ENCODE data around the gene C4orf50. TPM values are rescaled to one million over a fixed set of nuclear protein-coding genes. Genes with fewer than 3 reads are reported as not detected.

Gene C4orf50
- total and polyA plus RNA-seq, 2 donors (not counting 1 experiment from before 2014, with no cell fraction given) = 0.02 TPM; not detected in 1

DNA sequence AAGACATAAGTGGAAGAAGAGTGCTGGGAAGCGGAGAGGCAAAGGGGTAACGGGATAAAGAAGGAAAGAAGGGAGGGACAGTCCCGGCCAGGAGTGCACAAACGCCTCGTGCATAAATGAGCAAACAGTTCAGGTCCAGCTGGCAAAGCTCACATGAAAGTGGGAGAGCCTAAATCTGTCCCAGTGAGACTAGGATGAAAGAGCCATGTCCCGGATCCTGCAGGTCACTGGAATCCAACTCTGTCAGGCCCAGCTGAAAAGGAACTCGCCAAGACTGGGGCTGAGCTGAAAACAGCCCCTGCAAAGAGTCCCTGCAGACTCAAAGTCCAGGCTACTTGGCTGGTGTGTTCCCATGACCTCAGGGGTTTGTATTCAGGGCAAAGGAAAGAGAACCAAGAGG lies 87.4 kb downstream of the C4orf50 start:
- Histone ChIP-seq H4K20me1 (ENCODE audit: control insufficient read depth, insufficient read depth, low read length, poor library complexity, severe bottlenecking) (no peaks in the 10 kb centered on the region), H3K79me2 (ENCODE audit: control insufficient read depth, insufficient read depth, low read length) (no peaks in the 10 kb centered on the region), H3K4me1 (ENCODE audit: control insufficient read depth in 2 of 2, insufficient read depth in 2 of 2, low read length in 2 of 2) (no peaks in the 10 kb centered on the region), H3K27me3 (replicated peaks in 1 of 4; ENCODE audit: control extremely low read depth in 1 of 4, control insufficient read depth in 3 of 4, insufficient read depth in 4 of 4, low read length in 3 of 4) (no peaks in the 10 kb centered on the region), H3K27ac (ENCODE audit: low read length in 2 of 2) (no peak overlapping the region), H3K36me3 (replicated peaks in 1 of 2; ENCODE audit: control extremely low read depth in 1 of 2, control insufficient read depth in 1 of 2, extremely low read depth in 1 of 2, insufficient read depth in 2 of 2, low read length in 1 of 2) (no peaks in the 10 kb centered on the region), H3K4me3 (ENCODE audit: control extremely low read depth in 1 of 5, extremely low read depth in 1 of 5, insufficient read depth in 1 of 5, low read depth in 2 of 5, low read length in 4 of 5) (no peak overlapping the region), H2AFZ (ENCODE audit: insufficient read depth, low read depth, low read length, poor library complexity, severe bottlenecking) (no peak overlapping the region), H3K4me2 (replicated peaks; ENCODE audit: low read depth, low read length, poor library complexity, severe bottlenecking) (no peak overlapping the region), H3K9me3 (ENCODE audit: control extremely low read depth in 1 of 3, control insufficient read depth in 2 of 3, insufficient read depth in 1 of 3, low read length in 2 of 3) (peaks cover 0 to 3% (median 0%) of the 10 kb centered on the region in 3 donors), H3K9ac (ENCODE audit: low read length) (no peak overlapping the region)
- no peaks in the 10 kb centered on the region for H3K9me3 Mint-ChIP-seq (ENCODE audit: insufficient read depth)
- intact Hi-C loops (cut with micrococcal nuclease) = no loop called here
- ATAC-seq (ENCODE audit: low read depth) (no peak), DNase-seq (no peak)
- POLR2A ChIA-PET = no interaction called here
- TF ChIP-seq EZH2 (IDR thresholded peaks at IDR 0.05; ENCODE audit: borderline replicate concordance, insufficient read depth, low read depth, low read length, poor library complexity, severe bottlenecking) = no peak
- TF ChIP-seq, protein P1, sequence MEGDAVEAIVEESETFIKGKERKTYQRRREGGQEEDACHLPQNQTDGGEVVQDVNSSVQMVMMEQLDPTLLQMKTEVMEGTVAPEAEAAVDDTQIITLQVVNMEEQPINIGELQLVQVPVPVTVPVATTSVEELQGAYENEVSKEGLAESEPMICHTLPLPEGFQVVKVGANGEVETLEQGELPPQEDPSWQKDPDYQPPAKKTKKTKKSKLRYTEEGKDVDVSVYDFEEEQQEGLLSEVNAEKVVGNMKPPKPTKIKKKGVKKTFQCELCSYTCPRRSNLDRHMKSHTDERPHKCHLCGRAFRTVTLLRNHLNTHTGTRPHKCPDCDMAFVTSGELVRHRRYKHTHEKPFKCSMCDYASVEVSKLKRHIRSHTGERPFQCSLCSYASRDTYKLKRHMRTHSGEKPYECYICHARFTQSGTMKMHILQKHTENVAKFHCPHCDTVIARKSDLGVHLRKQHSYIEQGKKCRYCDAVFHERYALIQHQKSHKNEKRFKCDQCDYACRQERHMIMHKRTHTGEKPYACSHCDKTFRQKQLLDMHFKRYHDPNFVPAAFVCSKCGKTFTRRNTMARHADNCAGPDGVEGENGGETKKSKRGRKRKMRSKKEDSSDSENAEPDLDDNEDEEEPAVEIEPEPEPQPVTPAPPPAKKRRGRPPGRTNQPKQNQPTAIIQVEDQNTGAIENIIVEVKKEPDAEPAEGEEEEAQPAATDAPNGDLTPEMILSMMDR (IDR thresholded peaks at IDR 0.05) = no peak
- H3K27me3 Mint-ChIP-seq = peaks cover 17% of the 10 kb centered on the region
- H3K27ac Mint-ChIP-seq = no peak overlapping the region
- 87% methylated on average over 7 of the region's 7 CpGs for WGBS (ENCODE audit: insufficient coverage)
- CTCF ChIA-PET = no interaction called here
- peaks cover 6% of the 10 kb centered on the region for H3K4me1 Mint-ChIP-seq
- H3K4me3 Mint-ChIP-seq = no peak overlapping the region

DNA sequence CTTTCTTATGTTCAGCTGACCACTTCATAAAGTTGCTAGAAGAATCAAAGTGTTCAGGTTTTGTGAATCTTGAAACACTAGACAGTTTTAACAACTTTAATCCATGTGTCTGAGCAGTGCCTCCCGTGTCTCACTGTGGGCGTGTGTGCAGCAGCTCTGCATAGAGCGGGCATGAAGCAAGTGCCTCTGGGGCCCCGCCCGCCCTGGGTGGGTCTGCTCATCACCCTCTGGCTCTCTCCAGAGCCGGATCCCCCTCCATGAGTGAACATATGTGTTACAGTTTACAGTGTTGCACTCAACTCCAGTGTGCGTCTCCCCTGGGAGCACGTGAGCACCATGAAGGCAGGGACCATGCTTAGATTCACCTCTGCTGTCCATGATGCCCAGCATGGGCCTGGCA lies 87.8 kb downstream of the C4orf50 start:
- Mint-ChIP-seq H3K4me3 (no peak overlapping the region), H3K27me3 (peaks cover 17% of the 10 kb centered on the region), H3K4me1 (peaks cover 6% of the 10 kb centered on the region), H3K27ac (no peak overlapping the region), H3K9me3 (ENCODE audit: insufficient read depth) (no peaks in the 10 kb centered on the region)
- no peaks in the 10 kb centered on the region for H3K4me1 ChIP-seq (ENCODE audit: control insufficient read depth in 2 of 2, insufficient read depth in 2 of 2, low read length in 2 of 2)
- intact Hi-C loops (cut with micrococcal nuclease) = no loop called here
- WGBS (ENCODE audit: insufficient coverage) = 100% methylated on average over 7 of the region's 8 CpGs
- no peak overlapping the region for H2AFZ ChIP-seq (ENCODE audit: insufficient read depth, low read depth, low read length, poor library complexity, severe bottlenecking)
- H3K4me3 ChIP-seq (ENCODE audit: control extremely low read depth in 1 of 5, extremely low read depth in 1 of 5, insufficient read depth in 1 of 5, low read depth in 2 of 5, low read length in 4 of 5) = no peak overlapping the region
- H3K9ac ChIP-seq (ENCODE audit: low read length) = no peak overlapping the region
- H4K20me1 ChIP-seq (ENCODE audit: control insufficient read depth, insufficient read depth, low read length, poor library complexity, severe bottlenecking) = no peaks in the 10 kb centered on the region
- DNase-seq (no peak), ATAC-seq (ENCODE audit: low read depth) (no peak)
- no peaks in the 10 kb centered on the region for H3K36me3 ChIP-seq (replicated peaks in 1 of 2; ENCODE audit: control extremely low read depth in 1 of 2, control insufficient read depth in 1 of 2, extremely low read depth in 1 of 2, insufficient read depth in 2 of 2, low read length in 1 of 2)
- no peak overlapping the region for H3K4me2 ChIP-seq (replicated peaks; ENCODE audit: low read depth, low read length, poor library complexity, severe bottlenecking)
- H3K27me3 ChIP-seq (replicated peaks in 1 of 4; ENCODE audit: control extremely low read depth in 1 of 4, control insufficient read depth in 3 of 4, insufficient read depth in 4 of 4, low read length in 3 of 4) = no peaks in the 10 kb centered on the region
- ChIA-PET POLR2A (no interaction called here), CTCF (no interaction called here)
- peaks cover 0 to 6% (median 0%) of the 10 kb centered on the region in 3 donors for H3K9me3 ChIP-seq (ENCODE audit: control extremely low read depth in 1 of 3, control insufficient read depth in 2 of 3, insufficient read depth in 1 of 3, low read length in 2 of 3)
- no peak overlapping the region for H3K27ac ChIP-seq (ENCODE audit: low read length in 2 of 2)
- TF ChIP-seq EZH2 (IDR thresholded peaks at IDR 0.05; ENCODE audit: borderline replicate concordance, insufficient read depth, low read depth, low read length, poor library complexity, severe bottlenecking) = no peak
- TF ChIP-seq, protein P1 (IDR thresholded peaks at IDR 0.05) = no peak
- no peaks in the 10 kb centered on the region for H3K79me2 ChIP-seq (ENCODE audit: control insufficient read depth, insufficient read depth, low read length)
